IPS-18c (cell line): ENCODE data around the gene RSPH1.
A peak's percentile ranks its signal among the peaks of the same experiment; 100 is the strongest.

ENCODE experiments used
- H3K4me3 ChIP-seq: 2 replicates; pipeline ENCODE4 v1.7.0; 2013; ENCODE audit warnings: low read depth, mild to moderate bottlenecking, low read length, moderate library complexity; ENCODE audit not compliant: insufficient read depth
- H3K9me3 ChIP-seq: one replicate; pipeline ENCODE4 v1.6.1; 2013; ENCODE audit warnings: mild to moderate bottlenecking, low read length, moderate library complexity; ENCODE audit not compliant: control insufficient read depth, insufficient read depth

RSPH1 gene

DNA sequence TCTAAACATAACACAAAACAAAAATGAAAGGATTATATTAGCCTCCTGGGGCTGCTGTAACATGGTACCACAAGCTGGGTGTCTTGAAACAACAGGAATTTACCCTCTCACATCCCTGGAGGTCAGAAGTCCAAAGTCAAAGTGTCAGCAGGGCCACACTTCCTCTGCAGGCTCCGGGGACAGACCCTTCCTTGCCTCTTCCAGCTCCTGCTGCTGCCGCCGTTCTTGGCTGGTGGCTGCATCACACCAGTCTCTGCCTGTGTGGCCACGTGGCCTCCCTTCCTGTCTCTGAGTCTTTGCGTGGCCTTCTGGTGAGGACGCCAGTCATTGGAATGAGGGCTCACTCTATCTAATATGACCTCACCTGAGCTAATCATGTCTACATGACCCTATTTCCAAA is 25.8 kb upstream of the RSPH1 start:
- no peaks in the 10 kb centered on the region for H3K9me3 ChIP-seq
- no peak overlapping the region for H3K4me3 ChIP-seq

DNA sequence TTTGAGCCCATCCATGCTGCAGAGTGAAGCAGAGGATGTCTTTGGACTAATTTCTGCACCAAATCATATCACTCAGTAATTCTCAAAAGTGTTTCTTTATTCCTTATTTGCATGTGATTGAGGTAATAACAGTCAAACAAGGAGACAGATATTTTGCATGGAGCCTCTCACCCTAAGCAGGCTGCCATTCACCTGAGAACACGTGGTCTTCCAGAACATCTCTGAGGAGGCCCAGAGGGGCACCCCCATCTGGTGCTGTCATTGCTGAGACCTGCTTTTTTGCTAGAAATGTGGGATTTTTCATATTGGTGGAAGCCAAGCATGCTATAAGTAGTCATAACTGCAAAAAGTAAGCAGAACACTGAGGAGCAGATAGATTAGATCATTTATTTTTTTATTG is 25.4 kb upstream of the RSPH1 start:
- no peaks in the 10 kb centered on the region for H3K9me3 ChIP-seq
- H3K4me3 ChIP-seq, result no peak overlapping the region

DNA sequence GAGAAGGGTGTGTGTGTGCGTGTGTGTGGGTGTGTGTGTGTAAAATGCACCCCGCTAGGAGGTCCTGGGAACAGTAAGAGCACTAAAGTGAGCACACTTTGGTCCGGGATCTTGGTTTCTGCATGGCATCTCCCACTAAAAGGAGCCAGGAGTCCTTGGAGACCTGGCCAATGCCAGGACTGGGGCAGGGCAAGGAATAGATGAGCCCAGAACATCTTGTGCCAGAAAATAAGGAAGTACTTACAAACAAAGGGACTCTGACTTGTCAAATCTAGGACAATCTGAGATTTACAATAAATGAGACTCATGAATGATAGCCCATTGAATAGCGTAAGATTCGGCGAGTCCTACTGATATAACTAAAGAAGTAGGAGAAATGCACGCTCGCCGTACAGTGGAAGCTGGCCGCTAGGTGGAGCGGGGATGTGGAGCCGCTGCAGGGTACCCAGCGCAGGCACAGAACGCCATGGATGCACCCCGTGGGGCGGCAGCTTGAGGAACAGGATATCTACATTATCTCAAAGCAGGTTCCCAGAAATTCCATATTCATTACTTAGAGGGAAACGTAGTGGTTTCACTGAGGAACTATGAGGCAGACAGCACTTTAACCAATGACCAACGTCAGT is 24.7 kb upstream of the RSPH1 start:
- Histone ChIP-seq H3K4me3 (no peak overlapping the region), H3K9me3 (no peaks in the 10 kb centered on the region)

DNA sequence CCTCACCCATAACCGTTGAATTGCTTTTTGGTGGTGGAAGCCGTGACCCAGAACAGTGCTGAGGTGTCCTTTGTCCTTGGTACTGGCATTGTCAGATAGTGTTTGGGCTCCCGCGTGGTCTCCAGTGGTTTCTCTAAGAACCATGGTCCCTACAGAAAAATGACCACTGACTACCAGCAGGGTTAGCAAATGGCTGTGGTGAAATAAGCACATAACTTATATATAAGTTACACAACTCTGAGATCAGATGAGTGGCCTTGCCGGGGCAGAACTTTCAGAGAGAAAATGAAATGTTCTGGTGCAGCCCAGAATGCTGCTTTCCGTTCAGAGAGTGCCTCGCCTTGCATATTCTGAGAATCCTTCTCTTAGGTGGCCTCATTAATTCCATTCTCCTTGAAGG is 22.6 kb upstream of the RSPH1 start:
- Histone ChIP-seq H3K9me3 (no peaks in the 10 kb centered on the region), H3K4me3 (no peak overlapping the region)

DNA sequence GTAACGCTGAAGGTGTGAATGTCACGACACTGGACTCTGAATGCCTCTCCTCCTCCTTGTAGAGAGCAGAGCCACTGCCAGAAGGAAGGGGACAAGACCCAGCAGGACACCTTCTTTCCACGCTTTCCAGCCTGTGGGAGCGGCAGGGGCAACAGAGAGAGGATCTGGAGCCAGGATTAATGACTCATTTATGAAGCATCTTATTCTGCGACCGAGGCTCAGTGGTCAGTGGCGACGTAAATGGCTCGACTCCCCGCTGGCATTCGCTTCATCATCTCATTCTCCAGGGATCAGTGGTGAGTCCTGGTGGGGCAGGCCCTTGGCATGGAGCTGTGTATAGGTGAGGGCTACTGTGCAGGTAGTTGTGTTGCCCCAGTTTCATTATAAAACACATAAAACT is 22.2 kb upstream of the RSPH1 start:
- no peak overlapping the region for H3K4me3 ChIP-seq
- no peaks in the 10 kb centered on the region for H3K9me3 ChIP-seq

DNA sequence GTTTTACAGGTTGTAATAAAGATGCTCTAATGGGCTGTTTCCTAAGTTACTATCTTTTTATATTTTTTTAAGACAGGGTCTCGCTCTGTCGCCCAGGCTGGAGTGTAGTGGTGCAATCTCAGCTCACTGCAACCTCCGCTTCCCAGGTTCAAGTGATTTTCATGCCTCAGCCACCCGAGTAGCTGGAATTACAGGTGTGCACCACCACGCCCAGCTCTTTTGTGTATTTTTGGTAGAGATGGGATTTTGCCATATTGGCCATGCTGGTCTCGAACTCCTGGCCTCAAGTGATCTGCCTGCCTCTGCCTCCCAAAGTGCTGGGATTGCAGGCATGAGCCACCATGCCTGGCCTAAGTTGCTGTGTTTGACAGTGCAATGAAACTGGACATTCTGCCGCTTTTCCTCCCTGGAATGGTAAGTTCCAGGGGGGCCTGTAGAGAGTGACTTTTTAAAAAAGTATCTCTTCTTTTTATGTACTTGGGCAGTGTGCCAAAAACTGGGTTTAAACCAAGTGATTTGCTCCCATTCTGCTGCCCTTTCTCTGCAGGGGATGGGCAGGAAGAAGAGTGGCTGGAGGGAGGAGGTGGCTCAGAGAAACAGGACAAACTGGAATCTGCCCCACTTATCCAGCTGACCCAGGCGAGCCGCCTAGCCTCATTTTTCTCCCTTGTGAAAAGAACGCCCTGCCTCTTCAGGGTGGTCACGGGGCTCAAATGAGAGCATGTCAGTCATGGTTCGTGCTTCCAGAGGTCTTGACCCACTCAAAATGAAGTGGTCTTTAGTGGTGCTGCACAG is 19.9 kb upstream of the RSPH1 start:
- no peaks in the 10 kb centered on the region for H3K9me3 ChIP-seq
- H3K4me3 ChIP-seq, result no peak overlapping the region

DNA sequence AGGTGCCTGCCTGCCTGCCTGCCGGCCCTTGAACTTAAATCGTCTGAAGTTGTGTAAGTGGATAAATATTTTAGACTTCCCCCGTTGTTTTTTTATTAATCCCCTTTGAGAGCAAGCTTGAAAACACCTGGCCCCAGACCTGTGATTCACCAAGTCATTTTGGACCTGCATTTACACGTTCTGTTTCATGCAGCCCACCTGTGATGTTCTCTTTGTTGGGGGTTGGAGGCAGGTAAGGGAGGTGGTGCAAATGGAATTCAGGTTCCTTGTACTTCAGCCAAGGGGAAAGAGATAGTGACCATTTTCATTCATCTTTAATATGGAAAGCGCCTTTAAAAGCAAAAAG is 18.8 kb upstream of the RSPH1 start:
- no peaks in the 10 kb centered on the region for H3K9me3 ChIP-seq
- H3K4me3 ChIP-seq, result peak overlapping the region; percentile 59

DNA sequence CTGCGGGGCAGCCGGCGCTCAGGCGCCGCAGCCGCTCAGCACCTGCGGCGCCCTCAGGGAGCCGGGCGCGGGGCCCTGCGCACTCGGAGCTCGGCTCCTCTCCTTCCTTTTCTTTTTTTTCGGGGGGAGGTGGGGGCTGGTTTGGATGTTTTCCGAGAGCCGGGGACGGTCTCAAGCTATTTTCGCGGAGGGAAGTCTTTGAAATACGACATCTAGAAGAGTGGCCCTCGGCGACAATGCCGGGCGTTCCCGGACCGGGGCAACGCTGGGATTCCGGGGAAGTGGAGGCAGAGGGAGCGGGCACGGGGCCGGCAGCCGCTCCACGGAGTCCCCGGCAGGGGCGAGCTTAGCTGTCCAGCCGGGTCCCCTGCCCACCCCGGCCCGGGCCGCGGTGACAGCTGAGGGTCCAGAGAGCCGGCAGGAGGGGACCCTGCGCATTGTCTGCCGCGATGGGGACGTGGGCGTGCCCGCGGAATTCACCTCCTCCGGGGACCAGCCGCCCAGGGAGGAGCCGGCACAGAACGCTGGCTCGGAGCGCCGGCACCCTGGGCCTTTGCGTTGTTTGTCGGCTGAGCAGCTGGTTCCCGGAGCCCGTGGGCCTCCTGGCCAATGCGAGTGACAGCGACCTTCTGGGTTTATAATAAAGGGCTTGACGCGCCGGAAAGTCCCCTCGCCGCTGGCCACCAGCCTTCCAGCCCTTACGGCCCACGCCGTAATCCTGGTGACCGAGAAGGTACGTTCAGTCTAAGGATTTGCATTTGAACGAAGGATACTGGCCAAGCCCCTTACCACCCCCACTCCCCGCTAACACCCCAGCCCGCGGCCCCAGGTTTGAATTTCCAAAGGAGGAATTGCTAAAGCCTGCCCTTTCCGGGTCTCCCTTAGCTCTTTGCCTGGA is 18.2 kb upstream of the RSPH1 start:
- H3K9me3 ChIP-seq, result no peaks in the 10 kb centered on the region
- H3K4me3 ChIP-seq, result peak overlapping the region; percentile 59

DNA sequence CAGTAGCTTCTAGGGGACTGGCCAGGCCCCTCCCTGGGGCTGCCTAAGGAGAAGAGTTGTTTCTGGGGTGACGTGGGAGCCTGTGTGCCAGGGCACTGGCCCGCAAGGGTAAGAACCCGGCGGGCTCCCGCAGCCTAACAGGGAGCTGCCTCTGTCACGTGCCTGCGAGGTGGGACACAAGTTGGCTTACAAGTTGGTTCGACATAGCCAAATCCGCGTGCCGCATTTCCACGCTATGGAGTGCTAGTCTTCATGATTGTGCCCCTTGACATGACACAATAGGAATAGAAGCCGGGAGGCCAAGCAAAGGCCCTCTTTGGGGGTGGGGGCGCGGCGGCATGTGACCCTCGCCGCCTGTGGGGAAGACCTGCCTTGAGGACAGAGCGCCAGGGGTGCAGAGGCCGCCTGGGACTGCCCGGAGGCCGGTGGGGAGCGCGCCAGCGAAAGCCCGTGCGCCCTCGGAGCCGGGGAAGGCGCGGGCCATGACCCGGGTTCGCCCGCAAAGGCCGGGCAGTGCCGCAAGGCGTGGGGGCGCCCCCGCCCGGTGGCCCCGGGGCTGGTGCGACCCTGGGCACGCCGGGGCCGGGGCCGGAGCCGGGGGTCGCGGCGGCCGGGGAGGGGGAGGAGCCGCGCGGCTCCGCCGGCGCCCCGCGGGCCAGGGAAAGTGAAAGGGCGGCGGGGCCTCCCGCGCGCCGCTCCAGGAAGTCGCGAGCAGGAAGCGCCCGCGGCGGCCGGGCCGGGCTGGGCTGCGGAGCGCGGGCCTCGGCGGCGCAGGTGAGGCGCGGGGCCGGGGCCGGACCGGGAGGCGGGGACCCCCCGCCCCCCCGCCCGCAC is 17.3 kb upstream of the RSPH1 start, which contains the start of gene SLC37A1:
Gene SLC37A1, plus strand, starts transcription at position 702 of the 834 bp plus-strand sequence. CDS start 4,603 bp downstream, outside the sequence.
- H3K9me3 ChIP-seq, result no peaks in the 10 kb centered on the region
- H3K4me3 ChIP-seq, result peak within 1 kb of the TSS; percentile 59

DNA sequence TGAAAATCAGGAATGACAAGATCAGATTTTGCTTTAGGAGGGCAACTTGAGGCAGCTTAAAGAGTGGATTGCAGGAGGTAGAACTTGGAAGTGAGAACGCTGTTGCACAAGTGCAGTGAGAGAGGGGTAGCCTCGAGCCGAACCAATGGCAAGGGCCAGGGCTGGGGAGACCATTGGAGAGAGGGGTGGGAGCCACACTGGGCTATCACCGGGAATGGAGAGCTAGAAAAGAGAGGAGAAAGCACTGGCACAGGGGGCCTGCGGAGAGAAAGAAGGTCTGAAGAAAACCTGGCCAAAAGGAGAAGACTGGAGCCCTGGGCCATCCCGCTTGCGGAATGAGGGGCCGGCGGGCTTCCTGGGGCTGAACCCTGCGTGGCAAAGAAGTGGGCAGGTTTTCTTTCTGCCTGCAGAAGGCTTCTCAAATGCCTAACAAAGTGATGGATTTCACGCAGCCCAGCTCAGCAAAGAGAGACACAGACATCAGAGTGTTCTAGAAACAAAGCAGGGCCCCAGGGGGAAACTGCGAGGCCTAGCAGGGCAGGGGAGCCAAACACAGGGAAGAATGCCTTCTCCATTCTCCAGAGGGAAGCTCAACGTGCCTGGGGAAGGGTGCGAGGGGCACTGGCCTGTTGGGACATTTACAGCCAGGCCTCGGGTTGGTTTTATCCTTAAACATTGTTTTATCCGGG is 16.5 kb upstream of the RSPH1 start:
- Histone ChIP-seq H3K4me3 (no peak overlapping the region), H3K9me3 (no peaks in the 10 kb centered on the region)

DNA sequence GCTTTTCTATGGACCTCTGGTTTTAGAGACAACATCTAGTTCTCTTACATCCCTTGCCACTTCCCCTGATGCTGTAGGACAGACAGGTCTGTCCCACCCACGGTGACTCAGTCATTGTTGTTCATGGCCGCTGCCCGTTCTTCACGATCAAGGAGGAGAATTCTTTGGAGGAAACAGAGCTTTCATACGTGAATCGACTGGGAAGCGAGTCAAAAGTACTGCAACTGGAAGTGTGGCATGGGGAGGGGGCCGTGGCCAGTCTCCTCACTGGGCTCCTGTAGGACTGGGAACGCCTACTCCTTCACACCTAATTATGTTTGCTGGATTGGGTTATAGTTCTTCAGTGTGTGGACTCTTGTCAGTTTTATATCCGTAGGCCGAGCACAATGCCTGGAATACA is 13.2 kb upstream of the RSPH1 start:
- H3K9me3 ChIP-seq, result no peaks in the 10 kb centered on the region
- H3K4me3 ChIP-seq, result no peak overlapping the region

DNA sequence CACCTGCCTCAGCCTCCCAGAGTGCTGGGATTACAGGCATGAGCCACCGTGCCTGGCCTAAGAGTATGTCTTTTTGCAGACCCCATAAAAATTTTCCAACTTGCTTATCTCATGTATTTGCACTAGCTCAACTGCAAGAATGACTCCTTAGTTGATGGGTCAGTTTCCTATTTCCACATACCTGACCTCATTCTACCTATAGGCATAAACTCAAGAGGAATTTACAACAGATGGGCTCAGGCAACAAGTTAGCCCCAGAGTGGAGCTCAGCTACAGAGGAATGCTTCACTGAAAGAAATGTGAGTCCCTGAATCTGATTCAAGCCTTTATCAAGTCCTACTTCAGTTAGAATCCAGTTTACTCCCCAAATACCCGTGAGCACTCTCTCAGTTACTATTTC is 12.3 kb upstream of the RSPH1 start:
- H3K4me3 ChIP-seq, result no peak overlapping the region
- no peaks in the 10 kb centered on the region for H3K9me3 ChIP-seq

DNA sequence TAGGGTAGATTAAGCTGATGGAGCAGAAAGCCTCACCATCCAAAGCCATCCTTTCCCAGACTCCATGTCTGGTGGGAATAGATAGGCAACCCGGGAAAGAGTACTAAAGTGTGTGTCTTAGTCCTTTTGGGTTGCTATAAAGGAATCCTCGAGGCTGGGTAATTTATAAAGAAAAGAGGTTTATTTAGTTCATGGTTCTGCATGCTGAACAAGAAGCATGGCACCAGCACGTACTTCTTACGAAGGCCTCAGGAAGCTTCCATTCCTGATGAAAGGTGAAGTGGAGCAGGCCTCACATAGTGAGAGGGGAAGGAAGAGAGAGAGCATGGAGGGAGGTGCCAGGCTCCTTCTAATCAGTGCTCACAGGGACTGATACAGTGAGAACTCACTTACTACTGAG is 11.4 kb upstream of the RSPH1 start:
- H3K4me3 ChIP-seq, result no peak overlapping the region
- no peaks in the 10 kb centered on the region for H3K9me3 ChIP-seq

DNA sequence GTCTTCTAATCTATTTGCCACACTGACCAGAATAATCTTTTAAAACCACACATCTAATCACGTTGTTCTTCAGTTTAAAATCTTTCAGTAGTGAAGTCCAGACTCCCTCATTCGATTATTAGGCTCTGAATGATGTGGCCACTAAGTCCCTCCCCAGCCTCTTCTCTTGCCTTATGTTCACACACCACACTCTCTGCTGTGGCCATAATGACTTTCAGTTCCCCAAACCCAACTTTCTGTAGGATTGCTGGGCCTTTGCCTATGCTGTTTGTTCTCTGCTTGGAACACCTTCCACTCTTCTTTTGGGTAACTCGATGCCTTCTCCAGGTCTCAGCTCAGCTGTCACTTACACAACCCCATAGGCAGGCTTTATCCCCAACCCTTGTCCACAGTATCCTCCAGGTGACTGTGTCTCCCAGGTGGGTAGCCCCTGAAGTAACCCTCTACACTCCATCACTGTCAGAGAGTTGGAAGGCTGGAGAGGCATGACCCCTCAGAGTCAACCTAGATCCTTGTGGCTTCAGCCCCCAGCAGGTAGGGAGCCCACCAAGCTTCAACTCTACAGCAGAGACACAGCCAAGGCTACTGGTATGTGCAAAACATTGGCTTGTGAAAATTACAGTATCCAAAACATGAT is 9.2 kb upstream of the RSPH1 start:
- no peaks in the 10 kb centered on the region for H3K9me3 ChIP-seq
- H3K4me3 ChIP-seq, result no peak overlapping the region

DNA sequence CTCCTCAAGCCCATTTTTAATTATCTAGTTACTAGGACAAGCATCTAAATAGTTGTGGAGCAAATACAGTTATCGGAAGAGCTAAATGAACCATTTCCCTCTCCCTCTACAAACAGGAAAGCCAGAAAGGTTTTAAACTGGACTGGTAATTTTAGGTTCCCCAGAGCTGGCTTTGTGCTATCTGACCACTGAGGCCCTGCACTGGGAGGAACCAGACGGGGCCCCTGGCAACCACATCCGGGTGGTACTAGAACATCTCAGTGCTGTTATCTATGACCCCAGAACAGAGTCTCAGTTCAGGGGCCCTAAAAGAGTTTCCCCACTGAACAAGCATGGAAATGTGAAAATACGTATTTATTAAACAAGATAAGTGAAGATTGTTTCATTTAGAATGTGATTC is 7.7 kb upstream of the RSPH1 start:
- no peak overlapping the region for H3K4me3 ChIP-seq
- no peaks in the 10 kb centered on the region for H3K9me3 ChIP-seq

DNA sequence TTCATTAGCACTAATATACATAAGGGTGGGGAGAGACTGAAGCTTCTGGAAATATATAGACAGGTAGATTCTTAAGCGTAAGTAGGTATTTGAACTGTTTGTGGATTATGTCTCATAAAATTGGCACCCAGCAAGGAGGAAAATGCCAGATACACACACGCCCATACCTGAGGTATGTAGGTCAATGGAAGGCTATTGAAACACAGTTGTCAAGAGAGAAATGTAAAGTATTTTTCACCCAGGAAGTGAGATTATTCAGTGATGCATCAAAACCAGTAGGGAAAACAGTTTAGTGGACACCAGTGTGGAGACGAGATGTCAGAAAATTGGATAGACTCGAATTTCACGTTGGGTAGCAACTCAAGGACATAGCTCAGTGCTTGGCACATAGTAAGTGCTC is 4.7 kb upstream of the RSPH1 start:
- Histone ChIP-seq H3K9me3 (no peaks in the 10 kb centered on the region), H3K4me3 (no peak overlapping the region)
